A204.1 (cell line): ENCODE measurements around the gene AURKAIP1.

Experiments used
- FAIRE-seq: peaks from 2 replicates; lab custom pipeline; 2012; peaks lifted over from hg19 to GRCh38; lab: Jason Lieb, UNC

AURKAIP1 gene

GRCh38 chr1:1359664-1360468 is 15.1 kb downstream of the AURKAIP1 start:
- FAIRE-seq: no peak

GRCh38 chr1:1359308-1359663 is 15.7 kb downstream of the AURKAIP1 start:
- FAIRE-seq: no peak

- no peak for FAIRE-seq
Measured at GRCh38 chr1:1358433-1359271, 16.4 kb downstream of the AURKAIP1 start, which contains the start of gene MXRA8. MXRA8 (minus strand) TSS chr1:1358555; CDS start chr1:1358504, 51 bp downstream.

GRCh38 chr1:1357871-1358432 is 17.1 kb downstream of the AURKAIP1 start:
- no peak for FAIRE-seq

GRCh38 chr1:1356796-1357401 is 18.1 kb downstream of the AURKAIP1 start:
- FAIRE-seq: no peak

GRCh38 chr1:1356166-1356795 is 18.7 kb downstream of the AURKAIP1 start:
- FAIRE-seq: no peak

- no peak for FAIRE-seq
Measured at GRCh38 chr1:1355416-1355815, 19.6 kb downstream of the AURKAIP1 start.

GRCh38 chr1:1354271-1355247 is 20.4 kb downstream of the AURKAIP1 start:
- FAIRE-seq: no peak

- no peak for FAIRE-seq
Measured at GRCh38 chr1:1353389-1354151, 21.4 kb downstream of the AURKAIP1 start.

- no peak for FAIRE-seq
Measured at GRCh38 chr1:1352786-1353388, 22.1 kb downstream of the AURKAIP1 start.

- no peak for FAIRE-seq
Measured at GRCh38 chr1:1351511-1352427, 23.2 kb downstream of the AURKAIP1 start.

GRCh38 chr1:1349256-1350012 is 25.6 kb downstream of the AURKAIP1 start, which contains the start of gene DVL1:
DVL1 (minus strand) TSS chr1:1349418; CDS start chr1:1349065, 353 bp downstream.
- no peak for FAIRE-seq

GRCh38 chr1:1348420-1349255 is 26.4 kb downstream of the AURKAIP1 start:
- FAIRE-seq: no peak

- no peak for FAIRE-seq
Measured at GRCh38 chr1:1347663-1348419, 27.2 kb downstream of the AURKAIP1 start.

GRCh38 chr1:1347026-1347595 is 27.9 kb downstream of the AURKAIP1 start:
- FAIRE-seq: no peak

- FAIRE-seq: no peak
Measured at GRCh38 chr1:1346501-1346890, 28.5 kb downstream of the AURKAIP1 start.
